ENCODE results near the gene ZNF74.
"Not testable (repeated sequence)": the region's sequence is repeated elsewhere in the genome, so short reads cannot be mapped to it uniquely, and the experiment has no call there.

The ZNF74 gene

DNA sequence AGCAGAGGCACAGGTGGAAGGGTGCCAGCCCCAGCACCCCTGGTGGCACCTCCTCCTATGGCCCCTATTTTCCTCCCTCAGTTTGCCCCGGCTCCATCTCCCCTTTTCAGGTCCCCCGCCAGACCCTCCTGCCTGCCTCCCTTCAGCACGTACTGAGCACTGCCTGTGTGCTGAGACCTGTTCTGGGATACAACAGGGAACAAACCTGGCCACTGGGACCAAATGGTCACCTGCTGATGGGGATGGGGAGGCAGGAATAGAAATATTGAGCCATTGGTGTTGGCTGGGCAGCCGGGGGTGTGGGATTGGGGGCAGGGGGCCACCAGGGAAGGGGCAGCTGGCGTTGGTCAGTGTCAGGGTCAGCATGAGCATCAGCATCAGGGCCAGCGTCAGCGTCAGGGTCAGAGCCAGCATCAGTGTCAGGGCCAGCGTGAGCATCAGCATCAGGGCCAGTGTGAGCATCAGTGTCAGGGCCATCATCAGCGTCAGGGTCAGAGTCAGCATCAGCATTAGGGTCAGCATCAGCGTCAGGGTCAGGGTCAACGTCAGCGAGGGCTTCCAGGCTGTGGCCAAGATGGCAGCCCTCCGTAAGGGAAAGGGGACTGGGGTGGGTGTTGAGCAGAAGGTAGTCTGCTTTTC is 7.5 kb downstream of the ZNF74 start:
- no peak for DNase-seq

DNA sequence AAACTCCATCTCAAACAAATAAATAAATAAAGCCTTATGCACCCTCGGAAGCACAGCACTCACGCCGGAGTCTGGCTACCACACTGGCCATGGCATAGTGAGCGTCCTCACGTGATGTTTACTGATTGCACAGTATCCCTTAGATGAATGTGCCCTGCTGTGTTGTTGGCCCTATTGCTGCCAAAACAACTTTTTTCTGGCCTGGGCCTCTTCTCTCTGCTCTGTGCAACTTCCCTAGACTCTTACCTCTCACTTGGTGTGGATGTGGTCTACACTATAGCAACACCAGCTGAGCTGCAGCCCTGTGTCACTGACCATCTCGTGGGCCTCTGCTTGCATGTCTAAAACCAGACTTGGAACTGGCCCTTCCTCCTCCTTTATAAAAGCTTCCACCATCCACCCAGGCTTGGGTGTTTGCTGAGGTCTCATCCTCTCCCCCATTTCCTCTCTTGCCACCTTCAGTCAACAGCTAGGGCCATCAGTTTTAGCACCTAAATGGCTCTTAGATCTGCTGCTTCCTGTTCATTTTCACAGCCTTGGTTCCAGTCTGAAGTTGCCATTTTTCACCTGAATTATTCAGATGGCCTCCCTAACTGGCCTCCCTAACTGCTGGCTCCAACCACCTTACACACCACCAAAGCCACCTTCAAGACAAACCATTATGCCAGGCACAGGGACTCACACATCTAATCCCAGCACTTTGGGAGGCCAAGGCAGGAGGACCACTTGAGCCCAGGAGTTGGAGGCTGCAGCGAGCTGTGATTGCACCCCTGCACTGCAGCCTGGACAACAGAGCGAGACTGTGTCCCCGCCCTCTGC is 9.2 kb downstream of the ZNF74 start:
- DNase-seq, result no peak

DNA sequence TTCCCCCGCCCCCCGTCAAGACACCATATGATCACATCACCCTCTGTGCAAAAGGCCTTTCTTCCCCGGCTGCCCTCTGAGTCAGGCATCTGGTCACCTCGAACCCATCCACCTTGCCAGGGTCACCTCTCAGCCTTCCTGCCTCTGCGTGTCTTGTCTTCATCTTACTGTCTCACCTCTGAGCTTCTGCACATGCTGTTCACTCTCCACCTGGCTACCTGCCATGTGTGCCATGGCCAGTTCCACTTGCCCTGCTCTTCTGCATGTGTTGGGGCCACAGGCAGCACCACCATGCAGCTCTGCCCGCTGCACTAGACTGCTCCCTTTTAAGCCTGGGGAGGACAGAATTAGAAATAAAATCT is 9.8 kb downstream of the ZNF74 start:
- no peak for DNase-seq

DNA sequence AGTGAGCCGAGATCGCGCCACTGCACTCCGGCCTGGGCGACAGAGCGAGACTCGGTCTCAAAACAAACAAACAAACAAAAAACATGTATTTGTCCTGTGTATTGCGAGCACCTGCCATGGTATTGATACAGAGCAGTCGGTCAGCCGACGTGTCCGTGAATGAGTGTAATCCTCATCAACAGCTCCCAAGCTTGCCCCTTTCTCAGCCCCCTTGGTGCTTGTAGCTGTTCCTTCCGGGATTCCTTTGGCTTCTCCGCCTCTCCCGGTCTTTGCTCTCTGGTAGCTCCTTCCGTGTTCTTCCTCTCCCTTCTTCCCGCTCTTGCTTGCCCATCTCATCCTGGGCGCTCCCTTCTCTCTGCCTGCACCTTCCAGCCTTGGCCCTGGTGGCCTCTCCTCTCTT is 10.9 kb downstream of the ZNF74 start:
- no peak for DNase-seq

DNA sequence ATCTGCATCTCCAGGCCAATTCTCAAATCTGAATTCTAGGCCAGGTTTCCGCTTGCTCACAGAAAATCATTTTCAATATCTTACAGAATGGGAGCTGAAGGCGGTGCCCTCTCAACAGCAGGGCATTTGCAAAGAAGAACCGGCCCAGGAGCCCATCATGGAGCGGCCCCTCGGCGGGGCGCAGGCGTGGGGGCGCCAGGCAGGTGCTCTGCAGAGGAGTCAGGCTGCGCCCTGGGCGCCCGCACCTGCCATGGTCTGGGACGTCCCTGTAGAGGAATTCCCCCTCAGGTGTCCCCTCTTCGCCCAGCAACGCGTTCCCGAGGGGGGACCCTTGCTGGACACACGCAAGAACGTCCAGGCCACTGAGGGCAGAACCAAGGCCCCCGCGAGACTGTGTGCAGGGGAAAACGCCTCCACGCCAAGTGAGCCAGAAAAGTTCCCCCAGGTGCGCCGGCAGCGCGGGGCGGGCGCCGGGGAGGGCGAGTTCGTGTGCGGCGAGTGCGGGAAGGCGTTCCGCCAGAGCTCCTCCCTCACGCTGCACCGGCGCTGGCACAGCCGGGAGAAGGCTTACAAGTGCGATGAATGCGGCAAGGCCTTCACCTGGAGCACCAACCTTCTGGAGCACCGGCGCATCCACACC is 11.5 kb downstream of the ZNF74 start:
- no peak for DNase-seq

DNA sequence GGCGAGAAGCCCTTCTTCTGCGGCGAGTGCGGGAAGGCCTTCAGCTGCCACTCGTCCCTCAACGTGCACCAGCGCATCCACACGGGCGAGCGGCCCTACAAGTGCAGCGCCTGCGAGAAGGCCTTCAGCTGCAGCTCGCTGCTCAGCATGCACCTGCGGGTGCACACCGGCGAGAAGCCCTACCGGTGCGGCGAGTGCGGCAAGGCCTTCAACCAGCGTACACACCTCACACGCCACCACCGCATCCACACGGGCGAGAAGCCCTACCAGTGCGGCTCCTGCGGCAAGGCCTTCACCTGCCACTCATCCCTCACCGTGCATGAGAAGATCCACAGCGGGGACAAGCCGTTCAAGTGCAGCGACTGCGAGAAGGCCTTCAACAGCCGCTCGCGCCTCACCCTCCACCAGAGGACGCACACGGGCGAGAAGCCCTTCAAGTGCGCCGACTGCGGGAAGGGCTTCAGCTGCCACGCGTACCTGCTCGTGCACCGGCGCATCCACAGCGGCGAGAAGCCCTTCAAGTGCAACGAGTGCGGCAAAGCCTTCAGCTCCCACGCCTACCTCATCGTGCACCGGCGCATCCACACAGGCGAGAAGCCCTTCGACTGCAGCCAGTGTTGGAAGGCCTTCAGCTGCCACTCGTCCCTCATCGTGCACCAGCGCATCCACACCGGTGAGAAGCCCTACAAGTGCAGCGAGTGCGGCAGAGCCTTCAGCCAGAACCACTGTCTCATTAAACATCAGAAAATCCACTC is 12.2 kb downstream of the ZNF74 start:
- no peak for DNase-seq

DNA sequence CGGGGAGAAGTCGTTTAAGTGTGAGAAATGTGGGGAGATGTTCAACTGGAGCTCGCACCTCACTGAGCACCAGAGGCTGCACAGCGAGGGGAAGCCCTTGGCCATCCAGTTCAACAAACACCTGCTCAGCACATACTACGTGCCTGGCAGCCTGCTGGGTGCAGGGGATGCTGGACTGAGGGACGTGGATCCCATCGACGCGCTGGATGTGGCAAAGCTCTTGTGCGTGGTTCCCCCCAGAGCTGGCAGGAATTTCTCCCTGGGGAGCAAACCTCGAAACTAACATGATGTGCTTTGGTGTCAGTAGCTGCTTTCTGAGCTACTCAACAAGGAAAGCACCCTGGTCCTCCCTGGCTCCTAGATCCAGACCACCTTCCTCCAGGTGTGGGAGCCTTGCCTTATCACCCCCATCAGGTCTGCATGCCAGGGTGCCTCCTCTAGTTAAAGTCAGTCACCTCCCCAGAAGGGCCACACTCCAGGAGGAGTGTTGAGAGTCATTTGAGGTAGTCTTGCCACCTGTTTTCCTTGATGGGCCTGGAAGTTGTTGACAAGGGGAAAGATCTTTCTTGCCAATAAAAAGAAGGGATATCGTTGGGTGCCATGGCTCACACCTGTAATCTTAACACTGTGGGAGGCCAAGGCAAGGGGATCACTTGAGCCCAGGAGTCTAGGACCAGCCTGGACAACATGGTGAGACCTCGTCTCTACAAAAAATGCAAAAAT is 12.9 kb downstream of the ZNF74 start:
- no peak for DNase-seq

DNA sequence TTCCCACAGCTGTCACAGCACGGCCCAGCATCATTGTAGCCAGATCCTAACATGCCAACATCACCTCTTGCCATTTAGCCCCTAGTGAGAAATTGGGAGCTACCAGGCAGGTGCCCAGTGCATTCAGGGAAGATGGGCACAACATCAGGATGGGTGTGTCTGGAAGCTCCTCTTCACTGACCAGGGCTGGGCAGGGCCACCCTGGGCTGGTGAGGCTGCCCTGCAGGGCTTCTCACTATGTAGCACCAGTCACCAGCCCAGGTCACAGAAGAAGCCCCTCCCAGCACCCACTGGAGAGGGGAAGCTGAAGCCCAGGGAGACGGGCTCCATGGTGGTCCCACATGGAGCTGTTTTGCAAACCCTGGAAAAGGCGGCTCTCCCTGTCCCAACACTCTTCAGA is 13.9 kb downstream of the ZNF74 start:
- no peak for DNase-seq

DNA sequence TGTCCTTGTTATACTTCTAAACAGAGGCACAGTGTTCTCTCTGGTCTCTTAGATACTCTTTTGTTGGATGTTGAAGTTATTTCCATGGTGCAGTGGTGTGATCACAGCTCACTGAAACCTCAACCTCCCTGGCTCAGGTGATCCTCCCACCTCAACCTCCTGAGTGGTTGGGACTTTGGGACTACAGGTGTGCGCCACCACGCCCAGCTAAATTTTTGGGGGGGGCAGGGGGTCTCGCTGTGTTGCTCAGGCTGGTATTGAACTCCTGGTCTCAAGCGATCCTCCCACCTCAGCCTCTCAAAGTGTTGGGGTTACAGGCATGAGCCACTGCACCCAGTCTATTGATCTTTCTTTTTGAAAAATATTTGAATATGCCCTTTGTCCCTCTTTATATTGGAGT is 14.9 kb downstream of the ZNF74 start:
- no peak for DNase-seq

DNA sequence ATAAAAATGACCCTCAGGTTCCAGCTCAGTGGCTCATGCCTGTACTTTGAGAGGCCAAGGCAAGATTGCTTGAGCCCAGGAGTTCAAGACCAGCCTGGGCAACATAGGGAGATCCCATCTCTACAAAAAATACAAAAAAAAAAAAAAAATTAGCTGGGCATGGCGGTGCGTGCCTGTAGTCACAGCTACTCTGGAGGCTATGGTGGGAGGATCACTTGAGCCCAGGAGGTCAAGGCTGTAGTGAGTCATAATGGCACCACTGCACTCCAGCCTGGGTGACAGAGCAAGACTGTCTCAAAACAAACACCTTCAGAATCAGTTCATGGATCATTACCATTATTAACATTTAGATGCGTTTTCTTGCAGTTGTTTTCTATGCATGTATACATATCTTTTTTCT is 15.4 kb downstream of the ZNF74 start:
- not testable (repeated sequence) for DNase-seq

DNA sequence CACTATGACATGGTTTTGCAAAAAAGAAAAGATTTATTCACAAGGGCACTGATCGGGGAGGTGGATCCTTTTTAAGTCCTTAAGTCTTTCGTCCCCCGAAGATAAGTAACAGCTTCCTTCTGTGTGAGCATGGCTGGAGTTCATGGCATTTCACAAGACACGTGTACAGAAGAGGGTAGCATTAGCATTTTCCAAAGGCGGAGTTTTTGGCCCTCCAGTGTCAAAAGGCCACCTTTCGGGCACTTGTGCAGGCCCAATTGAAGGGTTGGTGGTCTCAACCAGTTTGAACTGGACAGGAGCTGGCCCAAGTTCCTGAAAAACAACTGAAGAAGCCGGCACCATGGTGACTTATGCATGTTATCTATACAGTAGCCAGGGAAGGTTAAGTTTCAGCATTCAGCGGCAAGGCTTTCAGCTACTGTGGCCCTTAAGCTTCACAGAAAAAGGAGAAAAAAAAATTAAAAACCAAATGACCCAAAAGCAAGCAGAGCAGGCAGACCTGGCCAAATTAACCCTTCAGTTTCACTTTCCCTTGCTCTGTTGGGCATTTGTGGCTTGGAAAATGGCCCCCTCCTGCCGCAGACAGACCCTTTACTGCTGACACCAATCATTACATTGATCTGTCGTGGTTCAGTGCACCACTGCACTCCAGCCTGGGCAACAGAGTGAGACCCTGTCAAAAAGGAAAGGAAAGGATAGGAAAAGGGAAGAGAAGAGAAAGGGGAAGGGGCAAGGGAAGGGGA is 18.7 kb downstream of the ZNF74 start:
- DNase-seq, result no peak

DNA sequence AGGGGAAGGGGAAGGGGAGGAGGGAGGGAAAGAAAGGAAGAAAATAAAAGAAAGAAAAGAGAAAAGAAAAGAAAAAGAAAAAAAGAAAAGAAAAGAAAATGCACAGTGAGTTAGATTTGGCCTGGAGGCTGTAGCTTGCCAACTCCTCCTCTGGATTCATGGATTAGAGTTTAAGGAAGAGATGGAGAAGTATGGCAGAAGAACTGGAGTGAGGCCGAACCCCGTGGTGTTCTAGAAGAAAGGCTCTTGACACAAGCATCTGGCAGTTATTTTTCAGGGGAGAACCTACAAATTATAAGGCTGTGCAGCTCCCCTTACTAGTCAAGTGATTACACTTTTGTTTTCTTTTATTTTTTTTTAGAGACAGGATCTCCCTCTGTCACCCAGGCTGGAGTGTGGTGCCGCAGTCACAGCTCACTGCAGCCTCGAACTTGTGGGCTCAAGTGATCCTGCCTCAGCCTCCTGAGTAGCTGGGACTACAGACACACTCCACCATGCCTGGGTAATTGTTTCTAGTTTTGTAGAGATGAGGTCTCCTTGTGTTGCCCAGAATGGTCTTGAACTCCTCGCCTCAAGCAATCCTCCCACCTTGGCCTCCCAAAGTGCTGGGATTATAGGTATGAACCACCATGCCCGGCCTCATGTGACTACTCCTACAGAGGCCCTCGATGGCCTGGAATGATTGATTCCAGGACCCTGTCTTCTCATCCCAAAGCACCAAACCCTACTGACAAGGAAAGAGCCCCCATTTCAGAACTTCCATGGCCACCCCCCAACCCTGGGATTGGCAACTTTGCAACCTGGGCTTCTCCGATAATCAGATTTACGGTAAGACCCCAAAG is 19.5 kb downstream of the ZNF74 start:
- no peak for DNase-seq

DNA sequence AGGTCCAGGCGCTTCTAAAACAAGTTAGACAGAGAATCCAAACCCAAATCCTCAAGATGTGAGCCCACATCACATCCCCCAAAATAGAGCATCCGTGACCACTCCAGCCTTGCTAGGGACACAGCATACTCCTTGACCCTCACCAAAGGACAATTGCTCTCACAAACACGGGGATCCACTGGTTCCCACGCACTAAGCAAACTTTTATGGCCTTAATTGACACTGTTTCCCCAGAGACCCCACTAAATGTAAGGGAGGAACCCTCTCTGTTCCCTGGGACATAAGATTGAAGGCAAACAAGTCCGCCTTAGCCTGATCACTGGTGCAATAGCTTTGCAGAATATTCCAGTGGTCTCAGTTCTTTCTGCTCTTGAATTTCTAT is 20.1 kb downstream of the ZNF74 start:
- no peak for DNase-seq

DNA sequence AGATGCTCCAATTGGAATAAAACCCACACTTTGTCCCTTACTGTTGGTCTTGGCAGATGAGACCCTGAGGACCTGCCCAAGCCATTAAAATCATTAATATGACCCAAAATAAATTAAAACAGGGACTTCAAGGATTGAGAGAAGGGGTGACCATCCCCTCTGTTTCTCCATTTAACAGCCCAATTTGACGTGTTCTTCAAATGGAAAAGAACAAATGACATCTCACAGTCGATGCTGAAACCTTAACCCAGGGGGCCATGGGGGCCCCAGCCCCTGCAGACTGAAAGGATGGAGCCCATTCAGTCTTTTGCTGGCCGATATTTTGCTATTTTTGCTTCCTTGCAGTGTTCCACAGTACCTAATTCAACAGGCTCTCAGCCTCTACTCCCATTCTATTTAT is 20.5 kb downstream of the ZNF74 start:
- no peak for DNase-seq

DNA sequence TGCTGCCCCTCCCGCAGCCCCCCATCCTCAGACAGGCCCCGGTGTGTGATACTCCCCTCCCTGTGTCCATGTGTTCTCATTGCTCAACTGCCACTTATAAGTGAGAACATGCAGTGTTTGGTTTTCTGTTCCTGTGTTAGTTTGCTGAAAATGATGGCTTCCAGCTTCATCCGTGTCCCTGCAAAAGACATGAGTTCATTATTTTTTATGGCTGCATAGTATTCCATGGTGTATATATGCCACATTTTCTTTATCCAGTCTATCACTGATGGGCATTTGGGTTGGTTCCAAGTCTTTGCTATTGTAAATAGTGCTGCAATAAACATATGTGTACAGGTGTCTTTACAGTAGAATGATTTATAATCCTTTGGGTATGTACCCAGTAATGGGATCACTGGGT is 21.3 kb downstream of the ZNF74 start:
- DNase-seq, result not testable (repeated sequence)

DNA sequence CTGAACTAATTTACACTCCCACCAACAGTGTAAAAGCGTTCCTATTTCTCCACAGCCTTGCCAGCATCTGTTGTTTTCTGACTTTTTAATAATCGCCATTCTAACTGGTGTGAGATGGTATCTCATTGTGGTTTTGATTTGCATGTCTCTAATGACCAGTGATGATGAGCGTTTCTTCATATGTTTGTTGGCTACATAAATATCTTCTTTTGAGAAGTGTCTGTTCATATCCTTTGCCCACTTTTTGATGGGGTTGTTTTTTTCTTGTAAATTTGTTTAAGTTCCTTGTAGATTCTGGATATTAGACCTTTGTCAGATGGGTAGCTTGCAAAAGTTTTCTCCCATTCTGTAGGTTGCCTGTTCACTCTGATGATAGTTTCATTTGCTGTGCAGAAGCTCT is 21.7 kb downstream of the ZNF74 start:
- not testable (repeated sequence) for DNase-seq

DNA sequence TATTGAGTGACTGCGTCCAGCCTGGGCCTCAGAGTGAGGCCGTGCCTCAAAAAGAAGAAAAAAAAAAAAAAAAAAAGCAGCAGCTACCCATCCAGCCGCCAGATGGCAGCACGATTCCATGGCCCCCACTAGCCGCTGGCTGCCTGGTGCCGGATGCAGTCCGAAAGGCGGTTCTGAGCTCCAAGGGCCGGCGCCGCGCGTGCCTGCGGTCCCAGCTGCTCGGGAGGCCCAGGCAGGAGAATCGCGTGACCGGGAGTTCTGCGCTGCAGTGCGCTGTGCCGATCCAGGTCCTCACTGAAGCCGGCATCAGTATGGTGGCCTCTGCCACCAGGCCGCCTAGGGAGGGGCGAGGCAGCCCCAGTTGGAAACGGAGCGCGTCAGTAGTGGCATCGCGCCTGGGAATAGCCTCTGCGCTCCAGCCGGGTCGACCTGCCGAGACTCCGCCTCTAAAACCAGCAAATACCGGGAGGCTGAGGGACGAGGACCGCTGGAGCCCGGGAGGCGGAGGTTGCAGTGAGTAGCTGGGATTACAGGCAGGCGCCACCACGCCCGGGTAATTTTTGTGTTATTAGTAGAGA is 24.3 kb downstream of the ZNF74 start:
- DNase-seq, result peak; percentile 66

DNA sequence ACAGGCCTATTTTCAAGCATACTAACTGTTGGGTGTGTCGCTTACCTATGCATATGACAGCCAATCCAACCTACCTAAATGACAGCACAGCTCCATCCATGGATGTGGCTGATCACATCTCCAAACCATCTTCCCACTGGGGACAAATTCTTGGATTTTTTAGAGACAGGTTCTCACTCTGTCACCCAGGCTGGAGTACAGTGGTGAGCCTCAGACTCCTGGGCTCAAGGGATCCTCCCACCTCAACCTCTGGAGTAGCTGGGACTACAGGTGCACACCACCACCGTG is 25.7 kb downstream of the ZNF74 start:
- no peak for DNase-seq

DNA sequence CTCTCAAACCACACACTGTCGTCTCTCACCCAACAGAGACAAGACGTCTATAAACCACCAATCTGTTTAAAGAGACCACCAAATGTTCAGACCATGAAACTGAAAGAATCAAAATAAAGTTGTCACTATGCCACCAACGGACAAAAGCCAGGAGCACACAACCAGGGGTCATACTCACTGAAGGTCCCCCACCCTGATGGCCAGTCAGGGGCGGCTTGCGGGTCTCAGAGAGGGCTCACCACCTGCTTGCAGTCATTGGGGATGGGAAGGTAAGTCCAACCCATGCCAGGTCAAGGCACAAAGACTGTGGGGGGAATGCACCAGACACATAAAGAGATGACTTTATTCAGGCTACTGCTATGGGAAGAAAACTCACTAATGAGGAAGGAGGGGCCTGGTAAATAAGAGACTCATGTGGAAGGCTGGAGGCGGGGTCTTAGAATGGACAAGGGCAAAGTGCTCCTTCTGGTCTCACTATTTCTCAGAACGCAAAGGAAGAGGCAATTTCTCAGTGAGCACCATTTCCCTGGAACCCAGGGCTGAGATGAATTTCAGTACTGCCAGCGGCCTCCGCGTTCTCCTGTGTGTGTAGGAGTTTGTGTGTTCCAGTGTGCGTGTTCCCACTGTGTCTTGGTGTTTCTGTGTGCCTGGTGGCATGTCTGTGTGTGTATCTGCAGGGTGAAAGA is 26.3 kb downstream of the ZNF74 start:
- DNase-seq, result no peak

DNA sequence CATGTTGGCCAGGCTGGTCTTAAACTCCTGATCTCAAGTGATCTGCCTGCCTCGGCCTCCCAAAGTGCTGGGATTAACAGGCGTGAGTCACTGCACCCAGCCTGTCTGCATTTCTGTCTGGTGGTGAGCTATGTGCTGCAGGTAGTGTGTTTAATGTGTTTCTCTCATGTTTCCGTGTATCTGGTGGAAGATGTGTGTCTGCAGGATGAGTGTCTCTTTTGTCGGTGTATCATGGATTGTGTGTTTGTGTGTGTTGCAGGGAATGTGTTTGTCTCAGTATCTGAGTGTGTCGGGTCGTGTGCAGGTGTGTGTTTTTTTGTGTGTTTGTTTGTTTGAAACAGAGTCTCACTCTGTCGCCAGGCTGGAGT is 27.5 kb downstream of the ZNF74 start:
- no peak for DNase-seq
